Measurements from ENCODE around the gene CREB3. TPM values are rescaled to one million over a fixed set of nuclear protein-coding genes. Genes with fewer than 3 reads are reported as not detected.

Gene CREB3
- polyA plus RNA-seq, 2 of the 4 experiments (the other 2 are of a cell fraction), result 33.3 to 51.3 TPM

- TF ChIP-seq HES2 (IDR thresholded peaks at IDR 0.05) (no peak), NR3C1 (IDR thresholded peaks at IDR 0.05) (no peak), ZSCAN20 (CRISPR knock-in tag; IDR thresholded peaks at IDR 0.05) (no peak), TFCP2L1 (CRISPR knock-in tag; IDR thresholded peaks at IDR 0.05) (no peak)
Observed at GRCh38 chr9:35743880-35744518, 11.5 kb downstream of the CREB3 start (continued).

DNA sequence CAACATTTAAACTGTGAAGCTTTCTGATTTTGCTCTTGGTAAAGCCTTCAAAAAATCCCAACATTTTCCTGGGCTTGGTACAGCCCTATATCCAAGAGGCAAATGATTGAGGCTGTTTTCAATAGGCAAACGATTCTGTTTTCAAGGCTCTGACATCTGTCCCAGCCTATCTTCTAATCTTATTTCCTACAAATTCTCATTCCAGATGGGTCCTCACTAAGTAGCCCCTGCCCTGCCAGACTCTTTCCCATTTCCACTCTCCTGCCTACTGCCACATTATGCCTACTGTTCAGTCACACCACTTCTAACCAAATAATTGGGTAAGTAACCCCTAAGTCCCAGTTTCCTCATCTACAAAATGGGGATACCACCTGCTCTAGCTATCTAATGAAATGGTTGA lies 13.1 kb downstream of the CREB3 start:
- WGBS (ENCODE audit: missing lambda C conversion rate), result 83% methylated on average over 1 of the region's 1 CpG
- CTCF ChIA-PET, result interaction anchor here (0.7 to 13.6 kb wide), 5 partner anchors 8 to 75 kb away, joined by 3 to 116 read pairs (median 67); partner anchors contain the start of genes CREB3, MSMP and TLN1
- ATAC-seq (no peak), DNase-seq (ENCODE audit: low read depth in 1 of 2, low spot score in 1 of 2) (no peak), FAIRE-seq (no peak)
- Histone ChIP-seq H3K4me1 (peaks cover 30% of the 10 kb centered on the region), H3K4me2 (peak overlapping the region; percentile 94), H3K9me3 (no peaks in the 10 kb centered on the region), H3K27ac (no peak overlapping the region), H3K4me3 (no peak overlapping the region)
- TF ChIP-seq RCOR1 (IDR thresholded peaks at IDR 0.05; ENCODE audit: low read depth, low read length) (no peak), EHF (CRISPR knock-in tag; IDR thresholded peaks at IDR 0.05) (no peak), FOSB (CRISPR knock-in tag; IDR thresholded peaks at IDR 0.05) (no peak), PHF8 (IDR thresholded peaks at IDR 0.05; ENCODE audit: borderline replicate concordance, low read depth) (no peak), GATA3 (IDR thresholded peaks at IDR 0.05; ENCODE audit: borderline replicate concordance) (no peak)
- TF ChIP-seq, protein P1, sequence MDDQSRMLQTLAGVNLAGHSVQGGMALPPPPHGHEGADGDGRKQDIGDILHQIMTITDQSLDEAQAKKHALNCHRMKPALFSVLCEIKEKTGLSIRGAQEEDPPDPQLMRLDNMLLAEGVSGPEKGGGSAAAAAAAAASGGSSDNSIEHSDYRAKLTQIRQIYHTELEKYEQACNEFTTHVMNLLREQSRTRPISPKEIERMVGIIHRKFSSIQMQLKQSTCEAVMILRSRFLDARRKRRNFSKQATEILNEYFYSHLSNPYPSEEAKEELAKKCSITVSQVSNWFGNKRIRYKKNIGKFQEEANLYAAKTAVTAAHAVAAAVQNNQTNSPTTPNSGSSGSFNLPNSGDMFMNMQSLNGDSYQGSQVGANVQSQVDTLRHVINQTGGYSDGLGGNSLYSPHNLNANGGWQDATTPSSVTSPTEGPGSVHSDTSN (IDR thresholded peaks at IDR 0.05), result no peak
- POLR2A ChIA-PET, result interaction anchor here (4.8 kb wide), 1 partner anchor 14 kb away, joined by 41 read pairs; the partner anchor contains the start of genes CREB3 and TLN1

- Histone ChIP-seq H3K9me3 (no peaks in the 10 kb centered on the region), H3K27ac (peak overlapping the region in 1 of 2 experiments; percentile 11; a peak in 1 of 6 replicates), H3K4me3 (peak overlapping the region; percentile 69), H3K4me1 (peaks cover 30% of the 10 kb centered on the region), H3K4me2 (peak overlapping the region; percentile 94)
- FAIRE-seq, result no peak
- no peak for TF ChIP-seq HOXB5 (CRISPR knock-in tag; IDR thresholded peaks at IDR 0.05)
- POLR2A ChIA-PET, result interaction anchor here (0.6 to 4.8 kb wide), 2 partner anchors 15 to 16 kb away, joined by 4 to 41 read pairs; partner anchors contain the start of genes CREB3 and TLN1
- no peak for ATAC-seq
- DNase-seq (ENCODE audit: low read depth in 1 of 2, low spot score in 1 of 2), result no peak
- CTCF ChIA-PET, result interaction anchor here (1.8 to 13.6 kb wide), 5 partner anchors 9 to 68 kb away, joined by 4 to 116 read pairs (median 67); partner anchors contain the start of genes CREB3, HINT2, MSMP and TLN1
- 24% methylated on average over 3 of the region's 3 CpGs for WGBS (ENCODE audit: missing lambda C conversion rate)
Observed at GRCh38 chr9:35746583-35746982, 14.1 kb downstream of the CREB3 start.

DNA sequence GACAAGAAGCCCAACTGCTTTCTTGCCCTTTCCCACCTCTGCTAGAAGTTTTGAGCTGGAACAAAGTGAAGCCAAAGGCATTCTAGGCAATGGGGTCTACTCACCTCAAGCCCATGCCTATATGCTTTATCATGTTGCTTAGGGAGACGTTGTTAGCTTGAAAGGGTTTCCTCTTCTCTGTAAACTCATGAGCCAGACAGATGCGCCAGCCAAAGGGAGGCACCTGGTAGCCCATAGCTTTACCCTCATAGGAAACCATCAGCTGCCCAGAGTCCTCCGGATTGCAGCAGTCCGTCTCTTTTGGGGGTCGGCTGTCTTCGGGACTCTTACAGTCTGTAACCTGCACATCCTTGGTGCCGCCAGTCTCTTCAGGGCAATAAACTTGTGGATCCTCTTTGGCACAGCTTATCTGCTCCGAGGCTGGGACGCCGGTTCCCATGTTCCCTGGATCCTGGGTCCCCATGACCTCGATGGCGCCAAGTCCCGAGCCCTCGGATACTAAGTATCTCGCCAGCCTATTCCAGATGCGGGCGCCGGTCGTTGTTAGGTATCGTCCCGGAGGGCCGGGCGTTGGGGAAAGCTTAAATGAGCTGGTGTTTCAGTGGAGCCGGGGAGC lies 15.9 kb downstream of the CREB3 start:
- peak; percentile 1 to 4; a peak in 3 of 6 replicates for ATAC-seq
- ChIA-PET POLR2A (interaction anchor here (0.6 to 4.8 kb wide), 13 partner anchors 8 to 669 kb away, joined by 3 to 41 read pairs (median 5); partner anchors contain the start of genes ARHGEF39, CCDC107, CREB3 and FANCG), CTCF (interaction anchor here (0.8 to 13.6 kb wide), 11 partner anchors 7 to 137 kb away, joined by 3 to 116 read pairs (median 10); partner anchors contain the start of genes CREB3, MSMP and TLN1)
- Histone ChIP-seq H3K4me2 (peak overlapping the region; percentile 94), H3K4me3 (peak overlapping the region; percentile 69), H3K9me3 (no peaks in the 10 kb centered on the region), H3K4me1 (peaks cover 30% of the 10 kb centered on the region), H3K27ac (peak overlapping the region; percentile 84 to 99)
- DNase-seq (ENCODE audit: low read depth in 1 of 2, low spot score in 1 of 2), result no peak
- no peak for FAIRE-seq
- 3% methylated on average over 23 of the region's 24 CpGs for whole genome bisulfite sequencing (ENCODE audit: missing lambda C conversion rate)
- TF ChIP-seq BHLHE40 (IDR thresholded peaks at IDR 0.05; ENCODE audit: low read depth, low read length) (no peak), NPAS2 (CRISPR knock-in tag; IDR thresholded peaks at IDR 0.05; ENCODE audit: borderline replicate concordance) (no peak), TFCP2L1 (CRISPR knock-in tag; IDR thresholded peaks at IDR 0.05) (0 out of 2 replicates have a peak, but pooled peaks have one; percentile 25), E2F6 (IDR thresholded peaks at IDR 0.05; ENCODE audit: borderline replicate concordance, low read depth) (no peak), ATOH8 (CRISPR knock-in tag; IDR thresholded peaks at IDR 0.05; ENCODE audit: low read depth) (no peak)

All from A549 (cell line).